Ascending aorta (tissue), 2 donors: ENCODE data around the gene ALKBH4. TPM values are rescaled to one million over a fixed set of nuclear protein-coding genes. Genes with fewer than 3 reads are reported as not detected.

ENCODE experiments used
- DNase-seq, 2 donors: peaks; one replicate each; pipeline ENCODE4 v3.0.0-alpha.2; 2019; ENCODE audit warnings: low spot score in 2 of 2
- H3K27ac ChIP-seq, 2 donors: fragments of 200-600 bp; sonication (generic); one replicate each; pipeline ENCODE4 v1.5.1; 2016 to 2017; ENCODE audit warnings: mild to moderate bottlenecking in 1 of 2
- H3K27me3 ChIP-seq: fragments of 200-600 bp; sonication (generic); one replicate; pipeline ENCODE4 v1.5.1; 2017
- H3K36me3 ChIP-seq, 2 donors: fragments of 200-600 bp; sonication (generic); one replicate each; pipeline ENCODE4 v1.5.1; 2016
- H3K4me1 ChIP-seq, 2 donors: fragments of 200-600 bp; sonication (generic); one replicate each; pipeline ENCODE4 v1.5.1; 2016 to 2017; ENCODE audit warnings: mild to moderate bottlenecking in 1 of 2
- H3K4me3 ChIP-seq, 2 donors: fragments of 200-600 bp; sonication (generic); one replicate each; pipeline ENCODE4 v1.5.1; 2016 to 2017; ENCODE audit warnings: mild to moderate bottlenecking in 1 of 2
- H3K9me3 ChIP-seq, 2 donors: fragments of 200-600 bp; sonication (generic); one replicate each; pipeline ENCODE4 v1.5.1; 2016
- intact Hi-C: fragments of 100-400 bp; cut with DNase I; formaldehyde crosslinking; loops from one replicate; pipeline ENCODE4 v1.15.1; 2023
- total RNA-seq: library from RNA; depleted of rRNA; stranded (reverse); fragments of >200 nt; gene quantifications from one replicate; pipeline ENCODE4 v1.1.0, GENCODE V29; 2016
- TF ChIP-seq, protein P1 (sequence below), 3 experiments: fragments of 200-600 bp in 2 of 3; fragments of 450-650 bp in 1 of 3; sonication (generic) in 2 of 3; IDR thresholded peaks; one replicate each; pipeline ENCODE4 v1.5.1; 2016 to 2019; ENCODE audit warnings: antibody characterized with exemption in 3 of 3, mild to moderate bottlenecking in 1 of 3, moderate library complexity in 1 of 3

The ALKBH4 gene
- total RNA-seq, 1 donor from 2014 or later, result 26.4 TPM

DNA sequence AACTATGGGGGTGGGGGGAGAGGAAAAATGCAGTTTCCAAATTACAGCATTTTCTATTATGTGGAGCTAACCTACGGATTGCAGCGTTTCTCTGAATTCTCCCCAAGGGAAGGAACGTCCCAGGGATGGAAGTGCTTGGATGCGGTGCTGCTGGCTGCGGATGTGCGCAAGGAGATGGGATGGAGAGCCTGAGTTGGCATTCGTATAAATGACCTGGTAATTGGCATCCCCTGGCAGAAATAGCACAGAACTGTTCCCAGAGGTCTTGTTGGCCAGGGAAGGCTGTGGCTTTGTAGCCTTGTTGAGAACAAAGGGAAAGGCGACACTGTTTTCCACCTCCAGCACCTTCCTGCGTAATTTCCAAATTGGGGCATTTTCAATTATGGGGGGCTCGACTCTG is 28.5 kb downstream of the ALKBH4 start:
- intact Hi-C loops, result no loop called here
- TF ChIP-seq, protein P1, sequence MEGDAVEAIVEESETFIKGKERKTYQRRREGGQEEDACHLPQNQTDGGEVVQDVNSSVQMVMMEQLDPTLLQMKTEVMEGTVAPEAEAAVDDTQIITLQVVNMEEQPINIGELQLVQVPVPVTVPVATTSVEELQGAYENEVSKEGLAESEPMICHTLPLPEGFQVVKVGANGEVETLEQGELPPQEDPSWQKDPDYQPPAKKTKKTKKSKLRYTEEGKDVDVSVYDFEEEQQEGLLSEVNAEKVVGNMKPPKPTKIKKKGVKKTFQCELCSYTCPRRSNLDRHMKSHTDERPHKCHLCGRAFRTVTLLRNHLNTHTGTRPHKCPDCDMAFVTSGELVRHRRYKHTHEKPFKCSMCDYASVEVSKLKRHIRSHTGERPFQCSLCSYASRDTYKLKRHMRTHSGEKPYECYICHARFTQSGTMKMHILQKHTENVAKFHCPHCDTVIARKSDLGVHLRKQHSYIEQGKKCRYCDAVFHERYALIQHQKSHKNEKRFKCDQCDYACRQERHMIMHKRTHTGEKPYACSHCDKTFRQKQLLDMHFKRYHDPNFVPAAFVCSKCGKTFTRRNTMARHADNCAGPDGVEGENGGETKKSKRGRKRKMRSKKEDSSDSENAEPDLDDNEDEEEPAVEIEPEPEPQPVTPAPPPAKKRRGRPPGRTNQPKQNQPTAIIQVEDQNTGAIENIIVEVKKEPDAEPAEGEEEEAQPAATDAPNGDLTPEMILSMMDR (IDR thresholded peaks at IDR 0.05), result no peak
- H3K9me3 ChIP-seq, result no peaks in the 10 kb centered on the region
- H3K27ac ChIP-seq, result no peak overlapping the region
- no peak overlapping the region for H3K4me3 ChIP-seq
- peaks cover 0 to 7% of the 10 kb centered on the region in 2 donors for H3K36me3 ChIP-seq
- no peaks in the 10 kb centered on the region for H3K27me3 ChIP-seq
- DNase-seq, result no peak
- H3K4me1 ChIP-seq, result peaks cover 0 to 10% of the 10 kb centered on the region in 2 donors

DNA sequence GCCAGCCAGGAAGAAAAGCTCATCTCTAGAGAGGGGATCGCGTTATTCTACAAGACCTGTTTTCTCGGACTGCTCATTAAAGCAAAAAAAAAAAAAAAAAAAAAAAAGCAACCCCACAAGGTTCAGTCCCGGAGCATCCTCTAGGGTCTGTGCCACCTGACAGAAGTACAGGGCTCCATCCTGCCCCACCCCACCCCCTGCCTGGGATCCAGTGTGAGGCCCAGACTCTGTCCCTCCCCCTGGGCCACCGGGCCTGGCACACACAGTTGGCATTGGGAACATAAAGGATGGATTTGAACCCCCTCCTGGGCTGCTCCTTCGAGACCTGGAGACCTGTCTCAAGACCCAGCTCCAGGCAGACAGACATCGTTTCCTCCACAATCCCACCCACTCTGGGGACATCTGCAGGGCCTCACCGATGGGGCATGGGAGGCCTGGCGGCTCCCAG is 30.6 kb downstream of the ALKBH4 start:
- Histone ChIP-seq H3K36me3 (peaks cover 0 to 3% of the 10 kb centered on the region in 2 donors), H3K4me3 (peak overlapping the region; percentile 74 to 76), H3K27ac (peak overlapping the region in 1 of 2 donors; percentile 44), H3K4me1 (peaks cover 0 to 10% of the 10 kb centered on the region in 2 donors), H3K27me3 (no peaks in the 10 kb centered on the region), H3K9me3 (no peaks in the 10 kb centered on the region)
- TF ChIP-seq, protein P1 (IDR thresholded peaks at IDR 0.05), result no peak
- DNase-seq, result peak in 1 of 2 donors; percentile 63
- intact Hi-C loops, result loop anchor here (5.0 kb wide), 2 partner anchors 37 to 1217 kb away; partner anchors contain the start of genes PLOD3, PRKRIP1 and ZNHIT1

DNA sequence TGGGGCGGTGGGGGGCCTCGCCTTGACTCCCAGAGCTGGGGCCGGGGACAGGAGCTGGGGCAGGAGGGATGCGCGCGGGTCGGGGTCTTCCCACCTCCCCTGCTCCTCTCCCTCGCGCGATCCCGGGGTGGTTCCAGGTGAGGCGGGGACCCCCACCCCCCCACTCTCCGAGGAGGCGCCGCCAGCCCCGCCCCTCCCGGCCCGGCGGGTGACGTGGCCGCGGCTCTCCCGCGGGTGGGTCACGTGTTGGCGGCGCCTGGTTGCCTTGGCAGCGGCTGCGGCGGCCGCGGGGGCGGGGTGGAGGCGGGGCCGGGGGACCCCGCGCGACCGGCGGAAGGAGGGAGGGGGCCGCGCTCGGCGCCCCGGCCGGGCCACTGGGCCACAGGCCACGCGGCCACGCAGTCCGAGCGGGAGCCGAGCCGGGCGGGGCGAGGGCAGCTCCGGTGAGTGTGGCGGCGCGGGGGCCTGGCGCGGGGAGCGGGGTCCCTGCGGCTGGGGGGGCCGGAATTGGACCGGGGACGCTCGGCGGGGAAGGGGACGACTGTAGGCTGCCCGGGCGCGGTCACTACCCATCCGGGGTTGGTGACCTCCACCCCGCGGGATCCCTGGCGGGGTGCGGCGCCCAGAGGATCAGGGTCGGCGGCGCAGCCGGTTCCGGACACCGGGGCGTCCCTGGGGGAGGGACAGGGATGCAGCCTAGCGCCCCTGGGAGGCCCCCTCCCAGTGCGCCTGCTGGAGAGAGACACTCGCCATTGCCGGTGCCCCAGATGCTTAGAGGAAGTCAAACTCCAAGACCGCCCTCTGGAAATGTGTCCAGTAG is 31.2 kb downstream of the ALKBH4 start, which contains the start of gene ORAI2:
TSS of gene ORAI2 (plus strand) at position 357 of the 820 bp plus-strand sequence. CDS start 5,382 bp downstream, outside the sequence.
- Histone ChIP-seq H3K9me3 (no peaks in the 10 kb centered on the region), H3K4me1 (peaks cover 0 to 10% of the 10 kb centered on the region in 2 donors), H3K4me3 (peak within 1 kb of the TSS; percentile 74 to 76), H3K27ac (peak within 1 kb of the TSS; percentile 44 to 65), H3K27me3 (no peaks in the 10 kb centered on the region), H3K36me3 (no peaks in the 10 kb centered on the region)
- DNase-seq, result peak in 1 of 2 donors; percentile 87
- TF ChIP-seq, protein P1 (IDR thresholded peaks at IDR 0.05), result no peak
- intact Hi-C loops, result loop anchor here (2.0 to 5.0 kb wide), 3 partner anchors 31 to 1216 kb away; partner anchors contain the start of genes ALKBH4, LRWD1, PLOD3 and PRKRIP1

DNA sequence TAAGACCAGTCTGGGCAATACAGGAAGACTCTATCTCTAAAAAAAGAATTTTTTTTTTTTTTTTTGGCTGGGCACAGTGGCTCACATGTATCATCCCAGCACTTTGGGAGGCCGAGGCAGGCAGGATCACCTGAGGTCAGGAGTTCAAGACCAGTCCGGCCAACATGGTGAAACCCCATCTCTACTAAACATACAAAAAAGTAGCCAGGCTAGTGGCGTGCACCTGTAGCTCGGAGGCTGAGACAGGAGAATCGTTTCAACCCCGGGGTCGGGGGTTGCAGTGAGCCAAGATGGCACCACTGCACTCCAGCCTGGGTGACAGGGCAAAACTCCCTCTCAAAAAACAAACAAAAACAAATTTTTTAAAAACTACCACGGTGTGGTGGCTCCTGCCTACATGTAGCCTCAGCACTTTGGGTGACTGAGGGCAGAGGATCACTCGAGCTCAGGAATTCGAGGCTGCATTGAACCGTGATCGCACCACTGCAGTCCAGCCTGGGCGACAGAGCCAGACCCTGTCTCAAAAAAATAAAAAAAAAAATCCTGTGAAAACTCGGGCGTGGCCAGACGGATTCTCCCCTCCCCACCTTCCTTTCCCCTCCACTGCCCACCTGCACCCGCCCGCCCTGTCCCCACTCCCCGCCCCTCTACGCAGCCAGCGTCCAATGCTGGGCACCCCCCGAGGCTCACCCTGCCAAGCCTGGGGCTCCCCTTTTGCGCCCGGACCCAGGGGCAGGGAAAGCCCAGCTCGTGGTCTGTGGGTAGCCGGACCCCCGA is 32.0 kb downstream of the ALKBH4 start:
- Histone ChIP-seq H3K4me3 (peak overlapping the region; percentile 74 to 76), H3K36me3 (no peaks in the 10 kb centered on the region), H3K27ac (peak overlapping the region; percentile 32 to 65), H3K9me3 (no peaks in the 10 kb centered on the region), H3K4me1 (peaks cover 0 to 10% of the 10 kb centered on the region in 2 donors), H3K27me3 (no peaks in the 10 kb centered on the region)
- TF ChIP-seq, protein P1 (IDR thresholded peaks at IDR 0.05), result no peak
- DNase-seq, result no peak
- intact Hi-C loops, result loop anchor here (2.0 to 5.0 kb wide), 3 partner anchors 32 to 1215 kb away; partner anchors contain the start of genes ALKBH4, LRWD1, PLOD3 and PRKRIP1

DNA sequence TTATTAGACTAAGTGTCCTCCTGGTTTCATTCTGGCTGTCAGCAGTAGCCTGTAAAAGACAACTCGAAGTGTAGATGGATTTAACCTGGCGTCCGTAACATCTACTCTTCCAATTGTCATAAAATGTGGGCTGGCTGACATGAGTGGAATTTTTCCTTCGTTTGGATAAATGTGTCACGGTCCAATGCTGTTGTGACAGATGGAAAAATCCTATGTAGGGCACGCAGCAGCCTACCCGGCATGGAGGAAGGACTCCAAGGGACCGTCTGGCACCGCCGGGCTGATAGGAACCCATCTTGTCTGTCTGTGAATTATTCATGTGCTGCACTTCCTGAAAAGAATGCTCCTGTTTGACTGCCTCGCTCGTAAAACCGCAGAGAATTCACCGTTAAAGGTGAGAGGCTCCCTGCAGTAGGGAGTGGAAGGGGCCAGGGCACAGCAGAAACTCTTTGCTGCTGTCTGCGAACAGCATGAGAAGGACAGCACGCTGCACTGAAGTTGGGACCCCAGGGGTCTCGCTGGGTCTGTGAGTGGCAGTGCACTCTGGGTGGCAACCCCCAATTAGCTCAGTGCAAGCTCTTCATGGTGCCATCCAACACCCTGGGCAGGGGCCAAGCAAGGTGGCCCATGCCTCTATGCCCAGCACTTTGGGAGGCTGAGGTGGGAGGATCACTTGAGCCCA is 32.9 kb downstream of the ALKBH4 start:
- TF ChIP-seq, protein P1 (IDR thresholded peaks at IDR 0.05), result no peak
- intact Hi-C loops, result loop anchor here (2.0 to 5.0 kb wide), 3 partner anchors 33 to 1214 kb away; partner anchors contain the start of genes ALKBH4, LRWD1, PLOD3 and PRKRIP1
- Histone ChIP-seq H3K27me3 (no peaks in the 10 kb centered on the region), H3K27ac (no peak overlapping the region), H3K36me3 (peaks cover 0 to 5% of the 10 kb centered on the region in 2 donors), H3K4me3 (no peak overlapping the region), H3K4me1 (peaks cover 0 to 10% of the 10 kb centered on the region in 2 donors), H3K9me3 (no peaks in the 10 kb centered on the region)
- DNase-seq, result peak in 1 of 2 donors; percentile 66
